ENCODE data around the gene FAM227A.

DNA sequence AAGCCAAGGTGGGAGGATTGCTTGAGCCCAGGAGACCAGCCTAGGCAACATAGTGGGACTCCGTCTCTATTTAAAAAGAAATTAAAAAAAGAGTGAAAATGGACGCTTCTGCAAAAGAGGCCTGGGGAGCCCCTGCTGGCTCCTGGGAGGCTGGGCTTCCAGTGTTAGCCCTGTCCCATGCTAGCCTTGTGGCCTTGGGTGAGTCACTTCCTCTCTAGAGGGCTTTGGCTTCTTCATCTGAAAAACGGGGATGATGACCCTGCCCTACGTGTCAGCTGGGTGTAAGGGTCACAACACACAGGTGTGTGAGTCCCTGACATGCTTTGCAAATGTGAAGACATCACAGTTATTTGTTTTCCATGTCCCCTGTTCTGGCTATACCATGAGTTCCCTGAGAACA, 32.8 kb downstream of the FAM227A start:
- no peak for TF ChIP-seq EZH2 (IDR thresholded peaks at IDR 0.05; ENCODE audit: borderline replicate concordance)
- TF ChIP-seq, protein P1, sequence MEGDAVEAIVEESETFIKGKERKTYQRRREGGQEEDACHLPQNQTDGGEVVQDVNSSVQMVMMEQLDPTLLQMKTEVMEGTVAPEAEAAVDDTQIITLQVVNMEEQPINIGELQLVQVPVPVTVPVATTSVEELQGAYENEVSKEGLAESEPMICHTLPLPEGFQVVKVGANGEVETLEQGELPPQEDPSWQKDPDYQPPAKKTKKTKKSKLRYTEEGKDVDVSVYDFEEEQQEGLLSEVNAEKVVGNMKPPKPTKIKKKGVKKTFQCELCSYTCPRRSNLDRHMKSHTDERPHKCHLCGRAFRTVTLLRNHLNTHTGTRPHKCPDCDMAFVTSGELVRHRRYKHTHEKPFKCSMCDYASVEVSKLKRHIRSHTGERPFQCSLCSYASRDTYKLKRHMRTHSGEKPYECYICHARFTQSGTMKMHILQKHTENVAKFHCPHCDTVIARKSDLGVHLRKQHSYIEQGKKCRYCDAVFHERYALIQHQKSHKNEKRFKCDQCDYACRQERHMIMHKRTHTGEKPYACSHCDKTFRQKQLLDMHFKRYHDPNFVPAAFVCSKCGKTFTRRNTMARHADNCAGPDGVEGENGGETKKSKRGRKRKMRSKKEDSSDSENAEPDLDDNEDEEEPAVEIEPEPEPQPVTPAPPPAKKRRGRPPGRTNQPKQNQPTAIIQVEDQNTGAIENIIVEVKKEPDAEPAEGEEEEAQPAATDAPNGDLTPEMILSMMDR (IDR thresholded peaks at IDR 0.05; ENCODE audit: poor library complexity): no peak

Measured in hepatocyte (in vitro differentiated cells).